ENCODE data around the gene KXD1.
"Not testable (repeated sequence)": the region's sequence is repeated elsewhere in the genome, so short reads cannot be mapped to it uniquely, and the experiment has no call there.

The KXD1 gene

GRCh38 chr19:18580311-18580710 is 22.6 kb downstream of the KXD1 start:
- DNase-seq (ENCODE audit: low read depth in 2 of 2): no peak

GRCh38 chr19:18586306-18586705 is 28.6 kb downstream of the KXD1 start:
- DNase-seq (ENCODE audit: low read depth in 2 of 2): no peak

DNA sequence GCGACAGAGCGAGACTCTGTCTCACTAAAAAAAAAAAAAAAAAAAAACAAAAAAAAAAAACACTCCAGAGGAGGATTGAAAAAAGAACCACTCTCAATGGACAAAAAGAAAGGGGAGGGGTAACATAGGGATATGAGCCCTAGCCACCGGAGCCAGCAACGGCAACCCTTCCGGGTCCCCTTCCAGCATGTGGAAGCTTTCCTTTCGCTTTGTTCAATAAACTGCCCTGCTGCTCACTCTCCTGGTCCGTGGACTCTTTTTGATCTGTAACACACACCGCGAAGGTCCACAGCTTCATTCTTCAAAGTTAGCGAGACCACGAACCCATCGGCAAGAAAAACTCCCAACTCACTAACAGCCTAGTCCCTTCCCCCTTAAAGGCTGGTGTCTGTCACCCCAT is 29.9 kb downstream of the KXD1 start:
- DNase-seq (ENCODE audit: low read depth in 2 of 2): no peak

DNA sequence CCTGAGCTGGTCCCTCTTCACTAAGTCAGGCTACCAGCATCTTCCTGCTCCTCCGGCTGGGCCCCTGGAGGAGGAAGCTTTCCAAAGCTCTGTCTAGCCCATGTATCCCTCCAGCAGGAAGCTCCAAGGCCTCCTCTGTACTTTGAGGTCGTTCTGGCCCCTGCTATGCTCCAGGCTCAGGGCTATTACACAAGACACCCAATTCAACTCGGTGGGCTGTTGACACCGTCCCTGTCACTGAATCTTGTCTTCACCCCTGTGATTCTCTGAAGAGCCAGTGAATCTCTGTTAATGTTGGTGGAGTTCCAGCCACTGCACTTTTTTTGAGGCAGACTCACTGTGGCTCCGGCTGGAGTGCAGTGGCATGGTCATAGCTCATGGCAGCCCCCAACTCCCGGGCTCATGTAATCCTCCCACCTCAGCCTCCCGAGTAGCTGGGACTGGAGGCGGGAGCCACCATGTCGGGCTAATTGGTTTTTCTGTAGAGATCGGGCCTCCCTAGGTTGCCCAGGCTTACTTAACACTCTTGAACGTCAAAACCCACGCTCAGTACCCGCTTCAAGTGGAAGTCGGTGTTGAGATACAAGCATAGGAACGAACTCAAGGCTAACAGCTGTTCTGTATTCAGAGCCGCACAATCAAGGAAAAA is 30.4 kb downstream of the KXD1 start:
- no peak for DNase-seq (ENCODE audit: low read depth in 2 of 2)

GRCh38 chr19:18588611-18589379 is 31.1 kb downstream of the KXD1 start, which contains the start of gene REX1BD:
Gene REX1BD, plus strand, starts transcription at chr19:18588798. Its CDS starts 4 bp downstream, at chr19:18588802.
- DNase-seq (ENCODE audit: low read depth in 2 of 2): peak; percentile 67 to 79

DNA sequence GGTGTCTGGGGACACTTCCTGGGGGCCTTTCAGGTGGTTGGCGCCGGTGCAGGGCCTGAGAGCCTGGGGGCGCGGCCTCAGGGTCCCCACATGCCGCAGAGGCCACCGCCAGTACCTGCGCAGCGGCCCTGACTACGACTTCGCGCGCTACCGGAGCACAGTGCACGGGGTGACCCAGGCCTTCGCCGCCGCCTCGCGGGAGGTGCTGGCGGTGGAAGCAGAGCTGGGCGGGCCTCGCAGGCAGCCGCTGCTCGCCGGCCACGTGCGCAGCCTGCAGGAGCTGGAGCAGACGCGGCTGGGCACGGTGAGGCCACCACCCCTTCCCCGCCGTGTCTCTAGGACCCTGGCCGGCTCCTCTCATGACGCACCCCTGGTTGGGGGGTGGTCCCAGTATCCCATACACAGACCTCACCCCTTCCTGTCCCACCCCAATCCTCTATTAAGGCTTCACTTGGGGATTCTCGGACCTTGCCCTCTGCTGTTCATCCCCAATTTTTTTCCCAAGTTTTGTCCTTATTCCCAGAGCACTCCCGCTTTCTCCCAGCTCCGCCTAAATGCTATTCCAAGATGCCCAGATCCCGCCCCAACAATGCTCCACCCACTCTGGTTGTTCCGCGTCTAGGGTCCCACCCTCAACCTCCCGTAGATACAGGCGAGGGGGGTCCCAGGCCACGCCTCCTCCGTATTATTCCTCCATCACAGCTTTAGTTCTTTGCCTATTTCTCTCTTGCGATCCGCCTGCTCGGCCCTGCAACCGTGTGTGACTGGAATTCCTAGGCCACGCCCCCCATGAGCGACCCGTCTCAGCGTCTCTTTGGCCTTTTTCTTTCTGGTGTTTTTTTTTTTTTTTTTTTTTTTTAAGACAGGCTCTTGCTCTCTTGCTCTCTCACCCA is 32.0 kb downstream of the KXD1 start:
- peak; percentile 25 to 37 for DNase-seq (ENCODE audit: low read depth in 2 of 2)

- DNase-seq (ENCODE audit: low read depth in 2 of 2): no peak
Observed at GRCh38 chr19:18590273-18591272, 32.9 kb downstream of the KXD1 start.

GRCh38 chr19:18591735-18592385 is 34.2 kb downstream of the KXD1 start:
- no peak for DNase-seq (ENCODE audit: low read depth in 2 of 2)

DNA sequence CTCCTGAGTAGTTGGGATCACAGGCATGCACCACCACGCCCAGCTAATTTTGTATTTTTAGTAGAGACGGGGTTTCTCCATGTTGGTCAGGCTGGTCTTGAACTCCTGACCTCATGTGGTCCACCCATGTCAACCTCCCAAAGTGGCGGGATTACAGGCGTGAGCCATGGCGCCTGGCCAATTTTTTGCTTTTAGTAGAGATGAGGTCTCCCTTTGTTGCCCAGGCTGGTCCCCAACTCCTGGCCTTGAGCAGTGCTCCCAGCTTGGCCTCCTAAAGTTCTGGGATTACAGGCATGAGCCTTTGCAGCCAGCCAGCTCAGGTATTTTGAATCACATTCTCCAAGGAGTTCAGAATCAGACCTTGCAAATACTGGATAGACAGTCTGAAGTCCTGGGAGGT is 35.1 kb downstream of the KXD1 start:
- DNase-seq (ENCODE audit: low read depth in 2 of 2): not testable (repeated sequence)

DNA sequence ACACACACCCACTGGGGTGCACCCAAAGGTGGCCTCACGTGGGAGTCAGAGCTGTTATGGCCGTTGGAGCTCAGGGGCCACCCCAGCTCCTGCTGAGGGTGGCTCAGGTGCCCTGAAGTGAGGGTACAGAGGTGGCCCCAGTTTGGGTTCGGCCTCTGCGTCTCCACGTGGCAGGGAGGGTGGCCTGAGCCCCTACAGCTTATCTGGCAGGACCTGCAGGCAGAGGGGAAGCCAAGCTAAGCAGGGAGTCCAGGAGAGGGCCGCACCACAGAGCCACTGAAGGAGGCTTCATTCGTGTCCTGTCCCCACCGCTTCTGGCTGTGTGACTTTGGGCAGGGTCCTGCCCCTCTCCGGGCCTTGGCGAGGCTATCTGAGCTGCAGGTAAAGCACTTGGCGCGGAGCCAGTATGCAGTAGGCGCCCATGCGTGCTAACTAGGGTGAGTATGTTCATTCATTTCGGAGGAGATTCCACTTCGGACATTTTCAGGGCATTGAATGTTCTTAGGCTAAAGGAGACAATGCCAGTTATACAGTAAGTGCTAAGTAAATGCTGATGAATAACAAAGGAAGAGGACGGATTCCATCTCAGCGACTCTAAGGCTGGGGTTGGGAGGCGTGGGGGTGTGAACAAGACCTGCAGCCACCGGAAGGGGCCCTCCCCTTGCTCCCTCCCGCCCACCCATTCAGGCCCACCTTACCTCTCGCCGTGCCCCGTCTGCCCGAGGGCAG is 35.9 kb downstream of the KXD1 start:
- DNase-seq (ENCODE audit: low read depth in 2 of 2): no peak

DNA sequence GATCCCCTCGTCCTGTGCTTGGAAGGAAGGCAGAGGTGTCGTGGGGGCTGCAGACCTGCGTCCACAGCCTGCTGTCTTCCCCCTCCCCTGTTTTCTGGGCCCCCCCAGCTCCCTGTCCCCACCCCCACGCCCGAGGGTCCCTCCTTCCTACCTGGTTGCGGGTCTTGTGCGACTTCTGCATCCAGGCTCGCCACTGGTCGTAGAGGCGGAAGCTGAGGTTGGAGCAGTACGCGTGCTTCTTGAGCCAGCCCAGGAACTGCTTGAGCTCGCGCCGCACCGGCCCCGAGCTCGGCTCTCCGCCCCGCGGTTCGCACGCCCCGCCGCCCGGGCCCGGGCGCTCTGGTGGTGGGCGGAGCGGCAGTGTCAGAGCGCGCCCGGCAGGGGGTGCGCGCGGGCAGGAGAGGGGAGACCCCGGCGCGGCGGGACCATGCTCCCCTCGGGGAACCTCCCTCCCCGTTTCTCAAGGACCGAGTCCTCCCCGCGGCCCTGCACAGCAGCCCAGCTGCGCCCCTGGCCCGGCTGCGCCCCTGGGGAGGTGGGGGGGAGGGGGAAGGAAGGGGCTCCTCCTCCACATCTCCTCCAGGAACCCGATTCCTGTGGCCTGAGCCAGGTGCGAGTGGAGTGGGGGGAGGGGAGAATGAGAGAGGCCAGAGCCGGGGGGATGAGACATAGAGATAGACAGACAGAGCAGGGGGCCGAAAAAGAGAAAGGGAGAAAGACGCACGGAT is 36.6 kb downstream of the KXD1 start:
- DNase-seq (ENCODE audit: low read depth in 2 of 2): peak; percentile 54 to 56

DNA sequence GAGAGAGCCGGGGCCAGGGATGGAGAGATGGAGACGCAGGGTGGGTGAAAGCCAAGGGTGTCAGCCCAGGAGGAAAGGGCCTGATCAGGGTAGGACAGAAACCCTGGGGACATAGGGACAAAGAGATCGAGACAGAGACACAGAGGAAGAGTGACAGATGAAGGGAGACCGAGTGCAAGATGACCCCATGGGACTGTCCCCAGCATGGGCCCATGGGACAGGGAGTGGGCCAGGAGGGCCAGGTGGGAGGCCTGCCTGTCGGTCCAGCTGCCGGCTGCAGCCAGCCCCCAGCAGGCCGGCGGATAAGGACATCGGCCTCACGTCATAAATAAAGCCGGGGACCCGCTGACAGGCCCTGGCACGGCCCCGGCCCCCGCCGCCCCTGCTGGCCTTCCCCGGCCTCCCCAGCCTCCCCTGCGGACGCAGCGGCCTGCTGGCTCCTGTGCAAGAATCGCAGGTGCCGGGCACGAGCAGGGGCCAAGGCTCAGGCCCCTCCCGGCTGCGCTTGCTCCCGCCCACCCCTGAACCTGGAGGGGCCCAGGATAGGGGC is 37.2 kb downstream of the KXD1 start:
- DNase-seq (ENCODE audit: low read depth in 2 of 2): no peak

DNA sequence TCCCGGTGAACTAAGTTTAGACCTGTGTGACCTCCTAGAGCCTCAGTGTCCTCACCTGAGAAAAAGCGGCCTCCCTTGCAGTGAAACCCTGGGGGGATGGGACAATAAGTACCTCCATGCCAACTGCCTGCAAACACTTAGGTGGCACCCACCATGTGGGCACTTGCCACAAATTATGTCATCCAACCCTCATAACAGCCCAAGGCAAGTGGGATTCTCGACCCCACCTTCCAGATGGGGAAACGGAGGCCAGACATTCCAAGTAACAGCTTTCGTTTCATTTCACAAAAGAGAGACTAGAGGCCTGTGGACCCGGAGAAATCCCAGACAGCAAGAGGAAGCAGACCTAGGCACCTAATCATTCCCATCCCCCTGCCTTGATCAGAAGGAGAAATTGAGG is 37.8 kb downstream of the KXD1 start:
- DNase-seq (ENCODE audit: low read depth in 2 of 2): no peak

GRCh38 chr19:18596752-18597157 is 39.1 kb downstream of the KXD1 start:
- no peak for DNase-seq (ENCODE audit: low read depth in 2 of 2)

DNA sequence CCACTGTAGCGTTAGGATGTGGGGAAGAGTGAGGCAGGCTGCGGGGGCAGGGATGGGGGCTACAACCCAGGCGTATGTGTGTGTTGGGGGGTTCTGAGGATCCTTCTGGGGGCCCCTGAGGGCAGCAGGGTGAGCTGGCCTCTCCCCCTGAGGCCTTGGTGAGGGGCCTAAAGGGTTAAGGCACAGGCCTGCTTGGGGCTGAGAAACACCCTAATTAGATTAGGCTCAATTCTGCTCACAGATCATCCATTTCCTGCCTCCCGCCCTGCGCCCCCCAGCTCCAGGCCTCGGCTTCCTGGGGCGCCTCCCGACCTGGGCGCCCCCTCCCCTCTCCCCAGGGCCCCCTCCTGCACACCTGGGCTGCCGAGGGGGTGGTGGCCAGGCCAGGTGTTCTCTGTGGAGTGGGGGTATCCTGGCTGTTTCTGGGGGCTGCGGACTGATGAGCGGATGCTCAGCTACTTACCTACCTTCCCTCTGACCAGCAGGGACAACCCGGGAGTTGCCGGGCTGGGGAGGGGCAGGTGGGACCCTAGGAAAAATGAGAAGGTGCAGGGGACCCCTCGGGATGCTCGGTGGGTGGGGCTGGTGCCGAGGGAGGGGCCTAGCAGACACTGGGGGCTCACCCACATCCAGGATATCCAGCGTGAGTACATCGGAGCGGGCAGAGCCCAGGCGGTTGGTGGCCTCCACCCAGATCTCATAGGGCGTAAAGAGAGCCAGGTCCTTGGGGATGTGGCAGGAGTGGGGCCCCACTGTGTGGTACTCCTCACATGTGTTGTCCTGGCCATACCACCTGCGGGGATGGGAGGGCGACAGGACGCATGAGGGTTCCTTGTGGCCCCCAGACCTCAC is 40.4 kb downstream of the KXD1 start:
- DNase-seq (ENCODE audit: low read depth in 2 of 2): no peak

DNA sequence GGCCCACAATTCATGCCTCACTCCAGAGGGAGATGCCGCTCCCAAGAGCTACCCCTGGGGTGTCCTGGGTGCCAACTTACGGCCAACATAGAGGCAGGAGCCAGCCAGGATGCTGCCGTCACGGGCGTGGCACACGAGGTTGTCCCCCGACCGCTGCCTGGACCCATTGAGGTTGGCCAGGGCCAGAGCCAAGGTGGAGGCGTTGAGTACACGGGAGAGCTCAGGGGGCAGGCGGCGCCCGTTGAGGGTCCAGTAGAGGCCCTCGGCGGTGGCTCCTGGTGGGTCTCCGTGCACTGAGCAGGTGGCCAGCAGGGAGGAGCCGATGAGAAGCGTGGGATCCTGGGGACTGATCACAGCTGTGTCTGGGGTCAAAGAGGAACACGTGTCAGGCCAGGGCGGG is 41.8 kb downstream of the KXD1 start:
- no peak for DNase-seq (ENCODE audit: low read depth in 2 of 2)

DNA sequence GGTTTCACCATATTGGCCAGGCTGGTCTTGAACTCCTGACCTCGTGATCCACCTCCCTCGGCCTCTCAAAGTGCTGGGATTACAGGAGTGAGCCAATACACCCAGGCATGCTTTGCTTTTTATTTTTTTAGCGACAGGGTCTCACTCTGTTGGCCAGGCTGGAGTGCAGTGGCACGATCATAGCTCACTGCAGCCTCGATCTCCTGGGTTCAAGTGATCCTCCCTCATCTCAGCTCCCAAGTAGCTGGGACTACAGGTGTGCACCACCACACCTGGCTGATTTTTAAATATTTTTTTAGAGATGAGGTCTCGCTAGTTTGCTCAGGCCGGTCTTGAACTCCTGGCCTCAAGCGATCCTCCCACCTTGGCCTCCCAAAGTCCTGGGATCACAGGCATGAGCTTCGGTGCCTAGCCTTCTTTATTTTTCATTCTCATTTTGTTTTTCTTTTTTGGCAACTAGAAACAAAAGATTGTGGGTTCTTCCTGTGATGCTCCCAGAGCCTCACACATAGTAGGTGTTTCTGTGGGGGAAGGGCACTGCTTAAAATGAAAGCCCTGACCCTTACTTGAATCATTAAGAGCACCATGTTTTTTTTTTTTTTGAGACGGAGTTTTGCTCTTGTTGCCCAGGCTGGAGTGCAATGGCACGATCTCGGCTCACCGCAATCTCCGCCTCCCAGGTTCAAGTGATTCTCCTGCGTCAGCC is 43.2 kb downstream of the KXD1 start:
- DNase-seq (ENCODE audit: low read depth in 2 of 2): not testable (repeated sequence)

Data from stimulated activated CD8-positive, alpha-beta memory T cell treated with anti-CD3 and anti-CD28 coated beads, Interleukin-7, amount 100 ng/mL, for 1 hour (primary cell).